ENCODE measurements around the gene SPATA13. TPM values are rescaled to one million over a fixed set of nuclear protein-coding genes. Genes with fewer than 3 reads are reported as not detected.

Gene SPATA13
- total RNA-seq, 2 experiments from 2014 or later, result 68.4 to 72.6 TPM

DNA sequence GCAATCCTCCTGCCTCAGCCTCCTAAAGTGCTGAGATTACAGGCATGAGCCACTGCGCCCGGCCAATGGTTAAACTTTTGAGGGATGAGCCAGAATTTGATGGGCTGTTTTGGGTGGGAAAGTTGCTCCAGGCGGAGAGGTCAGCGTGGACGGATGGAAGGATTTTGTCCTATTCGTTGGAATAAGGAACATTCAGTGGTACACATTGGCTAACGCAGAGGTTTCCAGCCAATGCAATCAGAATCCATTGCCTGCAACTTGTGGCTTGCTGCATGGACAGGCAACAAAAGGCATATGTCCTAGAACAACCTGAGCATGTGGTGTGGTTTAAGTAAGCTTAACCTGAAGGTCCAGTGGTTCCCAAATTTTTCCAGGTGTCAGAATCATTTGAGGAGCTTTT lies 113.4 kb downstream of the SPATA13 start:
- no peaks in the 10 kb centered on the region for H3K9me3 Mint-ChIP-seq
- ChIA-PET POLR2A (interaction anchor here (0.6 kb wide), 1 partner anchor 13 kb away, joined by 3 read pairs; no protein-coding TSS in a partner anchor), CTCF (interaction anchor here (0.8 to 2.4 kb wide), 3 partner anchors 9 to 12 kb away, joined by 3 to 9 read pairs (median 3); no protein-coding TSS in a partner anchor)
- H3K27ac Mint-ChIP-seq, result peak overlapping the region; percentile 98
- no peak for DNase-seq
- H3K4me1 Mint-ChIP-seq, result peaks cover 86% of the 10 kb centered on the region
- H3K4me3 Mint-ChIP-seq, result peak overlapping the region; percentile 36
- H3K27me3 Mint-ChIP-seq, result peaks cover 2% of the 10 kb centered on the region
- H3K36me3 Mint-ChIP-seq (ENCODE audit: low read depth), result peaks cover 37% of the 10 kb centered on the region

- H3K9me3 Mint-ChIP-seq, result no peaks in the 10 kb centered on the region
- peak; percentile 60 for DNase-seq
- H3K36me3 Mint-ChIP-seq (ENCODE audit: low read depth), result peaks cover 41% of the 10 kb centered on the region
- ChIA-PET POLR2A (interaction anchor here (0.6 to 0.8 kb wide), 2 partner anchors 13 to 23 kb away, joined by 3 to 8 read pairs; no protein-coding TSS in a partner anchor), CTCF (interaction anchor here (1.0 to 2.4 kb wide), 3 partner anchors 9 to 214 kb away, joined by 3 to 9 read pairs (median 3); no protein-coding TSS in a partner anchor)
- peak overlapping the region; percentile 98 for H3K27ac Mint-ChIP-seq
- H3K27me3 Mint-ChIP-seq, result peaks cover 2% of the 10 kb centered on the region
- peaks cover 88% of the 10 kb centered on the region for H3K4me1 Mint-ChIP-seq
- peak overlapping the region; percentile 35 for H3K4me3 Mint-ChIP-seq
Observed at GRCh38 chr13:24274452-24275021, 114.0 kb downstream of the SPATA13 start.

DNA sequence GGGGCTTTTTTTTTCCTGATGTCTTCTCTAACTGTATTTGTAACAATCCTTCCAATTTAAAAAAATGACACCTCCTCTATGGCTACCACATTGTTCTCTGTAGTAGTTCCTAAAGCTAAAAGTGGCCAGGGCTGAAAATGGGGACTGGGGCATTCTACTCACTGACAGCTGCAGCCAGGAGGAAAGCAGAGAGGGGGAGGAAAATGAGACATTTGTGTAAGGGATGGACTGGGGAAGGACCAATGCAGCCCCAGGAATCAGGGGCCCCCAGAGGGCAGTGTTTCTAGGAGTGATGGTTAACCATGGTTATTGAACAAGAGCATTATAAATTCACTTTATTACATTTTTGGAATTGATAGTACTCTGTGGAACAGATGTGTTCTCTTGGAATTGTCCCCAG lies 114.5 kb downstream of the SPATA13 start:
- peak overlapping the region; percentile 98 for H3K27ac Mint-ChIP-seq
- H3K9me3 Mint-ChIP-seq, result no peaks in the 10 kb centered on the region
- ChIA-PET POLR2A (interaction anchor here (0.8 kb wide), 1 partner anchor 23 kb away, joined by 8 read pairs; no protein-coding TSS in a partner anchor), CTCF (interaction anchor here (1.0 to 2.4 kb wide), 3 partner anchors 10 to 214 kb away, joined by 3 to 9 read pairs (median 3); no protein-coding TSS in a partner anchor)
- H3K4me3 Mint-ChIP-seq, result peak overlapping the region; percentile 35
- H3K4me1 Mint-ChIP-seq, result peaks cover 88% of the 10 kb centered on the region
- H3K27me3 Mint-ChIP-seq, result peaks cover 2% of the 10 kb centered on the region
- DNase-seq, result no peak
- H3K36me3 Mint-ChIP-seq (ENCODE audit: low read depth), result peaks cover 45% of the 10 kb centered on the region

GRCh38 chr13:24276306-24276705 lies 115.8 kb downstream of the SPATA13 start:
- H3K27ac Mint-ChIP-seq, result peak overlapping the region; percentile 43
- ChIA-PET POLR2A (no interaction called here), CTCF (interaction anchor here (0.6 to 2.4 kb wide), 2 partner anchors 11 to 461 kb away, joined by 3 to 9 read pairs; no protein-coding TSS in a partner anchor)
- no peaks in the 10 kb centered on the region for H3K9me3 Mint-ChIP-seq
- DNase-seq, result peak; percentile 48
- peaks cover 87% of the 10 kb centered on the region for H3K4me1 Mint-ChIP-seq
- H3K36me3 Mint-ChIP-seq (ENCODE audit: low read depth), result peaks cover 46% of the 10 kb centered on the region
- H3K27me3 Mint-ChIP-seq, result no peaks in the 10 kb centered on the region
- H3K4me3 Mint-ChIP-seq, result peak overlapping the region; percentile 51

DNA sequence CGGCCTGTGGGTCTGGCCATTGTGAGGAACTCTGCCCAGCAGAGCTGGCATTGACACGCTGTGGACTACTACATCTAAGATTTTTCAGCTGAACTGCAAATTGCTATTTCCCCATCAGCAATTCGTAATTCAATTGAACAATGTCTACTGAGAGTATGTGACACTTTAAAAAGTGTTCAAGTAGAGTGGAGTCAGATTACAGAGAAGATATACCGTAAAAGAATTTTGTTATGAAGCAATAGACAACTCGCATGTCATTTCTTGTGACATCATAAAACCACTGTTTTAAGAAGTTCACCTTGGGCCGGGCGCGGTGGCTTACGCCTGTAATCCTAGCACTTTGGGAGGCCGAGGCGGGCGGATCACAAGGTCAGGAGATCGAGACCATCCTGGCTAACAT lies 116.3 kb downstream of the SPATA13 start:
- no peak overlapping the region for H3K27ac Mint-ChIP-seq
- DNase-seq, result no peak
- H3K36me3 Mint-ChIP-seq (ENCODE audit: low read depth), result peaks cover 44% of the 10 kb centered on the region
- H3K4me3 Mint-ChIP-seq, result no peak overlapping the region
- no peaks in the 10 kb centered on the region for H3K9me3 Mint-ChIP-seq
- ChIA-PET CTCF (interaction anchor here (0.6 kb wide), 1 partner anchor 462 kb away, joined by 3 read pairs; no protein-coding TSS in a partner anchor), POLR2A (no interaction called here)
- H3K4me1 Mint-ChIP-seq, result peaks cover 86% of the 10 kb centered on the region
- H3K27me3 Mint-ChIP-seq, result no peaks in the 10 kb centered on the region

DNA sequence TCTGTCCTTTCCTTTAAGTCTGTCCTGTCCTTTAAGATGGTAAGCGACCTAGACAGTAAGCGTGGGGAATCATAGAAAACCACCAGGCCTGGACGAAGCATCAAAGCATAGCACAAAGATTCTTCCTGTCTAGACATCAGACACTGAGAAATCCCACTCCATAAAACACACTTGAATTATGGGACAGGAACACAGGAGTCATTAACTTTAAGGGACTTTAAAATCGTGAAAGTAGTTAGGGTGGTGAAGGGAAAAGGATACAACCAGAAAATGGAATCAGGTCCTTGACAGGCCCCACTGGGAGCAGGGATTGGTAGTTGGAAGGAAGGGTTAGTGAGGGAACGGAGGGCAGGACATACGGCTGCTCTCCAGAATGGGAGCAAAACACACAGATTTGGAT lies 117.2 kb downstream of the SPATA13 start:
- no peak overlapping the region for H3K27ac Mint-ChIP-seq
- H3K36me3 Mint-ChIP-seq (ENCODE audit: low read depth), result peaks cover 44% of the 10 kb centered on the region
- H3K4me1 Mint-ChIP-seq, result peaks cover 80% of the 10 kb centered on the region
- ChIA-PET CTCF (interaction anchor here (0.6 to 1.1 kb wide), 2 partner anchors 75 to 499 kb away, joined by 3 read pairs; no protein-coding TSS in a partner anchor), POLR2A (no interaction called here)
- no peaks in the 10 kb centered on the region for H3K9me3 Mint-ChIP-seq
- no peak for DNase-seq
- no peaks in the 10 kb centered on the region for H3K27me3 Mint-ChIP-seq
- H3K4me3 Mint-ChIP-seq, result no peak overlapping the region

- Mint-ChIP-seq H3K27ac (peak overlapping the region; percentile 77), H3K4me3 (no peak overlapping the region), H3K36me3 (ENCODE audit: low read depth) (peaks cover 48% of the 10 kb centered on the region), H3K9me3 (no peaks in the 10 kb centered on the region), H3K27me3 (no peaks in the 10 kb centered on the region), H3K4me1 (peaks cover 64% of the 10 kb centered on the region)
- DNase-seq, result no peak
- POLR2A ChIA-PET, result no interaction called here
- CTCF ChIA-PET, result interaction anchor here (0.6 kb wide), 1 partner anchor 28 kb away, joined by 3 read pairs; no protein-coding TSS in a partner anchor
Observed at GRCh38 chr13:24279327-24280110, 119.0 kb downstream of the SPATA13 start.

GRCh38 chr13:24280720-24281119 lies 120.2 kb downstream of the SPATA13 start:
- H3K4me3 Mint-ChIP-seq, result no peak overlapping the region
- peak overlapping the region; percentile 9 for H3K27ac Mint-ChIP-seq
- POLR2A ChIA-PET, result no interaction called here
- CTCF ChIA-PET, result interaction anchor here (1.1 to 1.4 kb wide), 2 partner anchors 10 to 13 kb away, joined by 4 to 5 read pairs; no protein-coding TSS in a partner anchor
- H3K4me1 Mint-ChIP-seq, result peaks cover 52% of the 10 kb centered on the region
- no peaks in the 10 kb centered on the region for H3K27me3 Mint-ChIP-seq
- no peak for DNase-seq
- peaks cover 54% of the 10 kb centered on the region for H3K36me3 Mint-ChIP-seq (ENCODE audit: low read depth)
- H3K9me3 Mint-ChIP-seq, result no peaks in the 10 kb centered on the region

DNA sequence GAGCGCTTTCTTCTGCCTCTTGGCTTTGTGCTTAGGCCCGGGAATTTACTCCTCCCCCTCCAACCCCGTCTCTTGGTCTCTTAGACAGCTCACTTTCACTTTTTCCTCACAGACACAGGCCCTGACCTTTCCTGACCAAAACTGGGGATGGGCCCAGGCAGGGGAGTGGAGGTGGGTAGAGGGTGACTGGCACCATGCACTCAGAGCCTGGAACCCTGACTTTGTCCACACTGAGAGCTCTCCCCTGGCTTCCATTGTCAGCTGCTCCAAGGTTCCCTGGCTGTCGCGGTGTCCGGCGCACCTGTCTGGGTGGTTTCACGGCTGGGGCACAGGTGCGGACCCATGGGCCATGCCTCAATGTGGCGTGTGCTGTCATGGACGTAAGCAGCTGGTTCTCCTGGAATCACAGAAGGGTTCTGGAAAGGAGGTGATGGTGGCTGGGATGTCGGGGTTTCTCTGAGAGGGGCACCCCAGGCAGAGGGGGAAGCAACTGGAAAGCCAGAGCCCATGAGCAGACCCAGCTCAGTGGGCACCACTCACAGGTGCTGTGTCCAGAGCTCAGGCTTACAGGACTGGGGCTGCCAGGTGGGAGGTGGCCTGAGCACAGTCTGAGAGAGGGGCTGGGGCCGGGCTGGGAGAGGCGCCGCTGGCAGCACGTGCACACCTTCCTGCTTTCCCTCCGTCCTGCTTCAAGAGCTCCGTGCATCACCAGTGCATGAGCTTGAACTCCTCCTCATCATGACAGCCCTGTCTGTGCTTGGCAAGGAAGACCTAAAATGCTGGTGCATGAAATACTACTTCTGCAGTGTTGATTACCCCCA lies 120.9 kb downstream of the SPATA13 start:
- Mint-ChIP-seq H3K27me3 (no peaks in the 10 kb centered on the region), H3K27ac (no peak overlapping the region), H3K4me3 (no peak overlapping the region), H3K36me3 (ENCODE audit: low read depth) (peaks cover 55% of the 10 kb centered on the region), H3K4me1 (peaks cover 45% of the 10 kb centered on the region), H3K9me3 (no peaks in the 10 kb centered on the region)
- ChIA-PET POLR2A (no interaction called here), CTCF (interaction anchor here (0.9 to 1.4 kb wide), 3 partner anchors 10 to 19 kb away, joined by 4 to 5 read pairs (median 4); no protein-coding TSS in a partner anchor)
- no peak for DNase-seq

GRCh38 chr13:24282256-24282655 lies 121.7 kb downstream of the SPATA13 start:
- H3K27me3 Mint-ChIP-seq, result no peaks in the 10 kb centered on the region
- peaks cover 38% of the 10 kb centered on the region for H3K4me1 Mint-ChIP-seq
- DNase-seq, result no peak
- POLR2A ChIA-PET, result no interaction called here
- no peak overlapping the region for H3K4me3 Mint-ChIP-seq
- no peaks in the 10 kb centered on the region for H3K9me3 Mint-ChIP-seq
- peak overlapping the region; percentile 4 for H3K27ac Mint-ChIP-seq
- CTCF ChIA-PET, result interaction anchor here (1.1 to 1.2 kb wide), 2 partner anchors 8 to 9 kb away, joined by 3 read pairs; no protein-coding TSS in a partner anchor
- H3K36me3 Mint-ChIP-seq (ENCODE audit: low read depth), result peaks cover 55% of the 10 kb centered on the region

DNA sequence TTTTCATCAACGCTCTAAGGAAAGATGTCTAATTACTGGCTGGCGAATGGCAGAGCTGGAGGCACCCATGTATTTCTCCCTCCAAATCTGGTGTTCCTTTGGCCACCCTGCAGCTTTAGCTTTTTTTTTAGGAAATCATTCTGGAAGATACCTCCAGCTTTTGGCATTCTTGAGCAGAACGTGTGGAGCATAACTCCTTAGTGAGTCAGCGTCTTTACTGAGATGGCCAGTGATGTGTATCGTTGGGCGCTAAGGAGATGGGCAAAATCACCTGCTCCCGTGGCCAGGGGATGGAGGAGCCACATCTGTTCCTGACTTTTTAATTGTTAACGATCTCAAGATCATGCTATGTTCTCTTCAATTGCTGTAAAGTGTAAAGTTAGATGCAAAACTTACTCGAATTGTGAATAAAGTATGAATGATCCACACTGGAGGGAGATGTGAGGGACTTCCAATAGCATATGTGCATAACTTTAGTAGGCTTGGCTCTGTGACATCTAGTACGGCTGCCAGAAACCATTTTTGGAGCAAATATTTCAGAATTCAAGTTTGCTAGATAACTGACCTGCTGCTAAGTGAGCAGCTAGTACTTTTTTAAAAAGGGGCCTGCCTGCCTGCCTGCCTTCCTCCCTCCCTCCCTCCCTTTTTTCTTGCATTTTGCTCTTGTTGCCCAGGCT lies 124.5 kb downstream of the SPATA13 start:
- Mint-ChIP-seq H3K27me3 (no peaks in the 10 kb centered on the region), H3K27ac (no peak overlapping the region), H3K4me1 (peaks cover 14% of the 10 kb centered on the region), H3K9me3 (no peaks in the 10 kb centered on the region), H3K4me3 (no peak overlapping the region), H3K36me3 (ENCODE audit: low read depth) (peaks cover 59% of the 10 kb centered on the region)
- DNase-seq, result no peak
- POLR2A ChIA-PET, result no interaction called here
- CTCF ChIA-PET, result interaction anchor here (0.7 to 1.0 kb wide), 2 partner anchors 232 to 318 kb away, joined by 3 read pairs; no protein-coding TSS in a partner anchor

DNA sequence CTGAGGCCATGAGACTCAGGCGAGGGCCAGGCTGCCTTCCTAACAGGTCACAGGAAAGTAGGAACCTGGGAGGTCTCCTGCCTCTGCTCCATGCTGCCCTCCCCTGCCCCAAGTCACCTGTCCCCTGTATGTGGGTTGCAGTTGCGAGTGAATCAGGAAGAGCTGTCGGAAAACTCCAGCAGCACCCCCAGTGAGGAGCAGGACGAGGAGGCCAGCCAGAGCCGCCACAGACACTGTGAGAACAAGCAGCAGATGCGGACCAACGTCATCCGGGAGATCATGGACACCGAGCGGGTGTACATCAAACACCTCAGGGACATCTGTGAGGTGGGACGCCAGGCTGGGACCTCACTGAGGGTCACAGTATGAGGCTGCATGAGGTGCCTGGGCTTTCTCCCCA lies 126.1 kb downstream of the SPATA13 start:
- DNase-seq, result no peak
- Mint-ChIP-seq H3K4me1 (peaks cover 4% of the 10 kb centered on the region), H3K27me3 (no peaks in the 10 kb centered on the region), H3K36me3 (ENCODE audit: low read depth) (peaks cover 66% of the 10 kb centered on the region), H3K4me3 (no peak overlapping the region), H3K9me3 (no peaks in the 10 kb centered on the region), H3K27ac (no peak overlapping the region)
- POLR2A ChIA-PET, result no interaction called here
- CTCF ChIA-PET, result no interaction called here
